ENCODE results near the gene BTNL9.
"Not testable (repeated sequence)": the region's sequence is repeated elsewhere in the genome, so short reads cannot be mapped to it uniquely, and the experiment has no call there.

Gene BTNL9

DNA sequence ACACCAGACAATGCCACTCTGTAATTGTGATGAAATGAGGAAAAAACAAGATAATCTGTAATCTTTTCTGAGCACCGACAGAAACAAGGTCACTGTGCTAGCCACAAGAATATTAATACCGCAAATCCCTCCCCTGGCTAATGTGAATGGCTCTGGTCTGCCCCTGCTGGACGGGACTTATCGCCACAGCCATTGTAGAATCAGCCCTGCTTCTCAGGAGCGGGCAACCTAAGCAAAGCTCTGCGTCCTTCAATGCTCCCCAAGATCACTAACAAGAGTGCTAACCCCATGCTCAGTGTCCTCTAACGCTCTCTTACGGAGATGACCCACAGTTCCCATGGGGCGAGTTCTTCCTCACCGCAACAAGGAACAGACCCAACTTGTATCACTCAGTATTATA lies 48.2 kb downstream of the BTNL9 start:
- TF ChIP-seq, protein P1, sequence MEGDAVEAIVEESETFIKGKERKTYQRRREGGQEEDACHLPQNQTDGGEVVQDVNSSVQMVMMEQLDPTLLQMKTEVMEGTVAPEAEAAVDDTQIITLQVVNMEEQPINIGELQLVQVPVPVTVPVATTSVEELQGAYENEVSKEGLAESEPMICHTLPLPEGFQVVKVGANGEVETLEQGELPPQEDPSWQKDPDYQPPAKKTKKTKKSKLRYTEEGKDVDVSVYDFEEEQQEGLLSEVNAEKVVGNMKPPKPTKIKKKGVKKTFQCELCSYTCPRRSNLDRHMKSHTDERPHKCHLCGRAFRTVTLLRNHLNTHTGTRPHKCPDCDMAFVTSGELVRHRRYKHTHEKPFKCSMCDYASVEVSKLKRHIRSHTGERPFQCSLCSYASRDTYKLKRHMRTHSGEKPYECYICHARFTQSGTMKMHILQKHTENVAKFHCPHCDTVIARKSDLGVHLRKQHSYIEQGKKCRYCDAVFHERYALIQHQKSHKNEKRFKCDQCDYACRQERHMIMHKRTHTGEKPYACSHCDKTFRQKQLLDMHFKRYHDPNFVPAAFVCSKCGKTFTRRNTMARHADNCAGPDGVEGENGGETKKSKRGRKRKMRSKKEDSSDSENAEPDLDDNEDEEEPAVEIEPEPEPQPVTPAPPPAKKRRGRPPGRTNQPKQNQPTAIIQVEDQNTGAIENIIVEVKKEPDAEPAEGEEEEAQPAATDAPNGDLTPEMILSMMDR (IDR thresholded peaks at IDR 0.05; ENCODE audit: low read depth, low read length, poor library complexity, severe bottlenecking), result peak; percentile 59
- TF ChIP-seq EZH2phosphoT487 (IDR thresholded peaks at IDR 0.05; ENCODE audit: borderline replicate concordance, low read length), result no peak
- no peaks in the 10 kb centered on the region for H3K4me1 ChIP-seq (ENCODE audit: control insufficient read depth, low read length)
- no peaks in the 10 kb centered on the region for H3K9me2 ChIP-seq (replicated peaks; ENCODE audit: control insufficient read depth, low read length)
- no peak overlapping the region for H3K4me3 ChIP-seq (ENCODE audit: low read length)
- H3K27me3 ChIP-seq (ENCODE audit: control insufficient read depth, low read length), result peaks cover 5% of the 10 kb centered on the region; the same call in 1 of the 2 replicates
- no peaks in the 10 kb centered on the region for H3F3A ChIP-seq (ENCODE audit: control insufficient read depth, insufficient read depth)
- no peak overlapping the region for H3K27ac ChIP-seq (ENCODE audit: low read depth, low read length)
- H3K9me3 ChIP-seq (ENCODE audit: control insufficient read depth, insufficient read depth, low read length), result no peaks in the 10 kb centered on the region
- H3K4me2 ChIP-seq (ENCODE audit: low read length), result no peak overlapping the region
- H3K79me2 ChIP-seq (ENCODE audit: control insufficient read depth, low read length), result no peaks in the 10 kb centered on the region
- no peaks in the 10 kb centered on the region for H3K36me3 ChIP-seq (ENCODE audit: control insufficient read depth, low read length)
- no peaks in the 10 kb centered on the region for H4K20me1 ChIP-seq (ENCODE audit: control insufficient read depth, insufficient read depth, low read depth, low read length)

DNA sequence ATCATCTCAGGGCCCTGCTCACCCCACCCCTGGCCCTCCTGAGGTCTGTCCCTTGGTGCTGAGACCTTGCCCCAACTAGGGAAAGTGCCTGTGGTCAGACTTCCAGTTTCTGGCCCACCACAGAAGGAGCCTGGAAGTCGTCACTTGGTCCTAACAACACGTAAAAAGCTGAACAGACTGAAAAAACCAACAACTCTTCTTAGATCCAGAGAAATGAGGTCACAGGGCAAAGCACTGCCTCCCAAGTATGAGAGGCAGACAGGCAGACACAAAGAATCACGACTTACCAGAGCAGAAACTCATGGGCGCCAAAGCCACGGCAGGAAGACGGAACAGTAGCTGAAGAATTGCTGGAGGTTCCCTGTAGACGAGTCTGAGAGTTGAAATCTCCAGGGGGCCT lies 52.4 kb downstream of the BTNL9 start:
- no peaks in the 10 kb centered on the region for H3K36me3 ChIP-seq (ENCODE audit: control insufficient read depth, low read length)
- H3K4me3 ChIP-seq (ENCODE audit: low read length), result no peak overlapping the region
- no peaks in the 10 kb centered on the region for H3K9me2 ChIP-seq (replicated peaks; ENCODE audit: control insufficient read depth, low read length)
- TF ChIP-seq, protein P1 (IDR thresholded peaks at IDR 0.05; ENCODE audit: low read depth, low read length, poor library complexity, severe bottlenecking), result no peak
- TF ChIP-seq EZH2phosphoT487 (IDR thresholded peaks at IDR 0.05; ENCODE audit: borderline replicate concordance, low read length), result no peak
- no peaks in the 10 kb centered on the region for H3K9me3 ChIP-seq (ENCODE audit: control insufficient read depth, insufficient read depth, low read length)
- no peaks in the 10 kb centered on the region; the same call in 1 of the 2 replicates for H3K27me3 ChIP-seq (ENCODE audit: control insufficient read depth, low read length)
- H3K4me2 ChIP-seq (ENCODE audit: low read length), result no peak overlapping the region
- no peaks in the 10 kb centered on the region for H4K20me1 ChIP-seq (ENCODE audit: control insufficient read depth, insufficient read depth, low read depth, low read length)
- no peaks in the 10 kb centered on the region for H3F3A ChIP-seq (ENCODE audit: control insufficient read depth, insufficient read depth)
- H3K27ac ChIP-seq (ENCODE audit: low read depth, low read length), result no peak overlapping the region
- H3K79me2 ChIP-seq (ENCODE audit: control insufficient read depth, low read length), result no peaks in the 10 kb centered on the region
- H3K4me1 ChIP-seq (ENCODE audit: control insufficient read depth, low read length), result no peaks in the 10 kb centered on the region

DNA sequence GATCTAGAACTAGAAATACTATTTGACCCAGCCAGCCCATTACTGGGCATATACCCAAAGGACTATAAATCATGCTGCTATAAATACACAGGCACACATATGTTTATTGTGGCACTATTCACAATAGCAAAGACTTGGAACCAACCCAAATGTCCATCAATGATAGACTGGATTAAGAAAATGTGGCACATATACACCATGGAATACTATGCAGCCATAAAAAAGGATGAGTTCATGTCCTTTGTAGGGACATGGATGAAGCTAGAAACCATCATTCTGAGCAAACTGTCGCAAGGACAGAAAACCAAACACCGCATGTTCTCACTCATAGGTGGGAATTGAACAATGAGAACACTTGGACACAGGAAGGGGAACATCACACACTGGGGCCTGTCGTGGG lies 55.1 kb downstream of the BTNL9 start:
- H4K20me1 ChIP-seq (ENCODE audit: control insufficient read depth, insufficient read depth, low read depth, low read length), result not testable (repeated sequence)

DNA sequence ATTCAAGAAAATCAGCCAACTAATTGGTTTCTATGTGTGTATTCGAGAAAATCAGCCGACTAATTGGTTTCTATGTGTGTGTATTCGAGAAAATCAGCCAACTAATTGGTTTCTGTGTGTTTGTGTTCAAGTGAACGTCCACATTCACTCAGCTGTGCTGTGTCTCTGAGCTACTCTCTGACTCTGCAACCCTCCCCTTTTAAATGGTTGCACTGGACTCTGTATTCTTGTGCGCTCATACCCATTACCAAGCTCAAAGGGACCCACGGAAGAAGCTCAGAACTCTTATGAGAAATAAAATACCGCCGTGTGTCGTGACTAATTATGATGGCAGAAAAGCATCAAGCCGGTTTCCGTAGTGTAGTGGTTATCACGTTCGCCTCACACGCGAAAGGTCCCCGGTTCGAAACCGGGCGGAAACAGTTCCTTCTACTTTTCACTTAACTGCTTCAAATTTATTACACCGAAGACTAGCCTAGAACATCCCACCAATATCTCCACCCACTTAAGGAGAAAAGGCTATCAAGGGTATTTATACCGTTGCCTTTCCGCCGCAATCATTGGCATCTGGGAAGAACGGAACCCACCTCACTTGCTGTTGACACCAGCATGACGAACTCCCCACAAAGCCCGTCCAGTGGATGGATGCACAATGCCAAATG lies 56.8 kb downstream of the BTNL9 start:
- peaks cover 12% of the 10 kb centered on the region for H3K27me3 ChIP-seq (ENCODE audit: control insufficient read depth, low read length)
- not testable (repeated sequence) for H3K27ac ChIP-seq (ENCODE audit: low read depth, low read length); H3K9me3 ChIP-seq (ENCODE audit: control insufficient read depth, insufficient read depth, low read length); H3K9me2 ChIP-seq (replicated peaks; ENCODE audit: control insufficient read depth, low read length); H3K36me3 ChIP-seq (ENCODE audit: control insufficient read depth, low read length); H3F3A ChIP-seq (ENCODE audit: control insufficient read depth, insufficient read depth); H4K20me1 ChIP-seq (ENCODE audit: control insufficient read depth, insufficient read depth, low read depth, low read length); H3K4me3 ChIP-seq (ENCODE audit: low read length); H3K4me2 ChIP-seq (ENCODE audit: low read length); H3K4me1 ChIP-seq (ENCODE audit: control insufficient read depth, low read length); H3K79me2 ChIP-seq (ENCODE audit: control insufficient read depth, low read length)

More for the DNA sequence above, 55.1 kb downstream of the BTNL9 start:
- H3K79me2 ChIP-seq (ENCODE audit: control insufficient read depth, low read length); H3K4me3 ChIP-seq (ENCODE audit: low read length); H3K9me2 ChIP-seq (replicated peaks; ENCODE audit: control insufficient read depth, low read length); H3K4me2 ChIP-seq (ENCODE audit: low read length); H3F3A ChIP-seq (ENCODE audit: control insufficient read depth, insufficient read depth); H3K4me1 ChIP-seq (ENCODE audit: control insufficient read depth, low read length); H3K36me3 ChIP-seq (ENCODE audit: control insufficient read depth, low read length); H3K9me3 ChIP-seq (ENCODE audit: control insufficient read depth, insufficient read depth, low read length); H3K27ac ChIP-seq (ENCODE audit: low read depth, low read length): not testable (repeated sequence)
- H3K27me3 ChIP-seq (ENCODE audit: control insufficient read depth, low read length), result peaks cover 12% of the 10 kb centered on the region

DNA sequence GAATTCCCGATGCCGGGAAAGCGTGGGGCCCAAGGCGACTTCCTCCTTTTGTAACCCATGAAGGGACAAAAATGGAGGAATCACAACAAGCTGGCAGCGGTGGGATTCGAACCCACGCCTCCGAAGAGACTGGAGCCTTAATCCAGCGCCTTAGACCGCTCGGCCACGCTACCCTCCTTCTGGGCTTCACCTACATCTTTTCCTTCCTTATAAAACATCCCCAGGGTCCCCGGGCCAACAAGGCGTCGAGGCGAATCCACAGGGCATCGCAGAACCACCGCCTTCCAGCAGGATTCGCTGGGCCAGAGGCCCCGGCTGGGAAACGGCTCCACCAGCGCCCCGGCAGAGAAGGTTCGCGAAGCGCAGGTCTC lies 57.3 kb downstream of the BTNL9 start:
- H4K20me1 ChIP-seq (ENCODE audit: control insufficient read depth, insufficient read depth, low read depth, low read length); H3K4me2 ChIP-seq (ENCODE audit: low read length); H3K9me3 ChIP-seq (ENCODE audit: control insufficient read depth, insufficient read depth, low read length): not testable (repeated sequence)

DNA sequence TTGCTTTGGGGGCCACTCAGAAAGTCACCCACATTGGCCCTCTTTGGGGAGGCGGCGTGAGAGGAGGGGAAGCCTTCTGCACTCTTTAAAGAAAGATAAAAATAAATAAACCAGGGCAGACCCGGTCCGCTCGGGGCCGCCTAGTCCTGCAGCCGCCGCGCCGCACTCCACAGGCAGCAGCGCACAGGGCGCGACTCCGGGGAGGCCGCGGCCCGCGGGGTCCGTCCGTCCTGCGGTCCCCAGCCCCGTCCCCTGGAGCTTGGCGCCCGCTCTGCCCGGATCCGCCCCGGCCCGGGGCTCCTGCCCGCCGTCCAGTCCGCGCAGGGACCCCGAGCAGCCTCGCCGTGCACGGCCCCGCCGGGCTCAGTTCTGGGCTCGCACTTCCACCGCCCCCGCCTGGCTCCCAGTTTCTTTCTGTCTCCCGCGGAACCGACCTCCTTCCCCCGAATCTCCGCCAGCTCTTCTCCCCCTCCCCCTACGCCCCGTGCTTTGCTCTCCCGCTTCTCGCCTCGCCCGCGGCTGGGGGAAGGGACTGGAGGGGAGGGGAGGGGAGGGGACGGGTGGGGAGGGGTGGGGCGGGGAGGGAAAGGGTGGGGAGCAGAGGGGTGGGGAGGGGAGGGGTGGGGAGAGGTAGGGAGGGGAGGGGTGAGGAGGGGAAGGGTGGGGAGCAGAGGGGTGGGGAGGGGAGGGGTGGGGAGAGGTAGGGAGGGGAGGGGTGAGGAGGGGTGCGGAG lies 57.9 kb downstream of the BTNL9 start:
- not testable (repeated sequence) for H4K20me1 ChIP-seq (ENCODE audit: control insufficient read depth, insufficient read depth, low read depth, low read length); H3K79me2 ChIP-seq (ENCODE audit: control insufficient read depth, low read length); H3K9me2 ChIP-seq (replicated peaks; ENCODE audit: control insufficient read depth, low read length); H3K4me1 ChIP-seq (ENCODE audit: control insufficient read depth, low read length); H3K27ac ChIP-seq (ENCODE audit: low read depth, low read length); H3F3A ChIP-seq (ENCODE audit: control insufficient read depth, insufficient read depth); H3K4me2 ChIP-seq (ENCODE audit: low read length); H3K36me3 ChIP-seq (ENCODE audit: control insufficient read depth, low read length); H3K4me3 ChIP-seq (ENCODE audit: low read length); H3K9me3 ChIP-seq (ENCODE audit: control insufficient read depth, insufficient read depth, low read length)
- H3K27me3 ChIP-seq (ENCODE audit: control insufficient read depth, low read length), result peaks cover 12% of the 10 kb centered on the region

More for the DNA sequence above, 57.3 kb downstream of the BTNL9 start:
- not testable (repeated sequence) for H3K9me2 ChIP-seq (replicated peaks; ENCODE audit: control insufficient read depth, low read length); H3K27ac ChIP-seq (ENCODE audit: low read depth, low read length); H3K36me3 ChIP-seq (ENCODE audit: control insufficient read depth, low read length); H3K4me3 ChIP-seq (ENCODE audit: low read length); H3F3A ChIP-seq (ENCODE audit: control insufficient read depth, insufficient read depth); H3K79me2 ChIP-seq (ENCODE audit: control insufficient read depth, low read length); H3K4me1 ChIP-seq (ENCODE audit: control insufficient read depth, low read length)
- H3K27me3 ChIP-seq (ENCODE audit: control insufficient read depth, low read length), result peaks cover 12% of the 10 kb centered on the region

Data from DOHH2 (cell line).